A673 (cell line): Measurements from ENCODE around the gene ZNF570. TPM values are rescaled to one million over a fixed set of nuclear protein-coding genes. Genes with fewer than 3 reads are reported as not detected.

Experiments used
- BruUV-seq: library from RNA; stranded (reverse); fragments of 400-500 nt; replicated peaks from 2 replicates; lab custom pipeline; 2021; lab: Mats Ljungman, UMichigan
- CTCF ChIA-PET: fragments of 300-600 bp; sonication (Branson Sonifier 250); formaldehyde crosslinking; loops from one replicate; lab custom pipeline; 2022; ENCODE audit warnings: antibody characterized with exemption; lab: Charles Lee
- POLR2A ChIA-PET: fragments of 300-600 bp; sonication (Branson Sonifier 250); formaldehyde crosslinking; loops from one replicate; lab custom pipeline; 2022; ENCODE audit warnings: antibody characterized with exemption; ENCODE audit not compliant: low non-redundant PET; lab: Charles Lee
- DNase-seq: peaks from one replicate; pipeline ENCODE4 v3.0.0-alpha.2; 2015; ENCODE audit warnings: low spot score
- H3K27ac ChIP-seq: fragments of 200-600 bp; sonication (generic); 2 replicates; pipeline ENCODE4 v1.5.1; 2016; ENCODE audit warnings: mixed run types, low read depth, mild to moderate bottlenecking, mixed read lengths, antibody characterized with exemption, low read length; ENCODE audit not compliant: poor library complexity, severe bottlenecking
- H3K27me3 ChIP-seq: fragments of 200-600 bp; sonication (generic); replicated peaks from 2 replicates; pipeline ENCODE4 v1.6.1; 2017; ENCODE audit warnings: mixed run types, low read depth, mild to moderate bottlenecking, mixed read lengths, antibody characterized with exemption, low read length; ENCODE audit not compliant: insufficient read depth, poor library complexity
- H3K36me3 ChIP-seq: fragments of 200-600 bp; sonication (generic); 2 replicates; pipeline ENCODE4 v1.6.1; 2016; ENCODE audit warnings: mixed run types, mild to moderate bottlenecking, mixed read lengths, antibody characterized with exemption, low read length; ENCODE audit not compliant: insufficient read depth, poor library complexity, severe bottlenecking
- H3K4me1 ChIP-seq: fragments of 200-600 bp; sonication (generic); 2 replicates; pipeline ENCODE4 v1.6.1; 2017; ENCODE audit warnings: mixed run types, mild to moderate bottlenecking, mixed read lengths, antibody characterized with exemption, low read length; ENCODE audit not compliant: insufficient read depth, poor library complexity, severe bottlenecking
- H3K4me3 ChIP-seq: fragments of 200-600 bp; sonication (generic); 2 replicates; pipeline ENCODE4 v1.5.1; 2016; ENCODE audit warnings: low read depth, mixed run types, mild to moderate bottlenecking, mixed read lengths, low read length; ENCODE audit not compliant: poor library complexity, severe bottlenecking
- H3K9me3 ChIP-seq: fragments of 200-600 bp; sonication (generic); 2 replicates; pipeline ENCODE4 v1.6.1; 2016; ENCODE audit warnings: mixed run types, low read depth, mild to moderate bottlenecking, mixed read lengths, antibody characterized with exemption, low read length; ENCODE audit not compliant: poor library complexity, severe bottlenecking
- EZH2 ChIP-seq: fragments of 200-600 bp; sonication (generic); IDR thresholded peaks from 2 replicates; pipeline ENCODE4 v1.6.1; 2017; ENCODE audit warnings: borderline replicate concordance, low read depth, mild to moderate bottlenecking, mixed read lengths, antibody characterized with exemption, low read length; ENCODE audit not compliant: poor library complexity, severe bottlenecking
- intact Hi-C: fragments of 100-400 bp; cut with micrococcal nuclease; formaldehyde crosslinking; loops from one replicate; pipeline ENCODE4 v1.10.0; 2022; ENCODE audit not compliant: unreplicated experiment
- total RNA-seq: library from RNA; stranded (reverse); gene quantifications from 2 replicates; pipeline ENCODE4 v1.2.3, GENCODE V29; 2021
- TF ChIP-seq, protein P1 (sequence below): fragments of 300-800, 200-600 bp; sonication (generic); conservative IDR thresholded peaks from 2 replicates; pipeline ENCODE4 v1.5.1; 2017; ENCODE audit warnings: low read depth, mild to moderate bottlenecking, antibody characterized with exemption, low read length, moderate library complexity, mixed read lengths

ZNF570 gene
- total RNA-seq, 1 experiment from 2014 or later = 5.4 TPM

DNA sequence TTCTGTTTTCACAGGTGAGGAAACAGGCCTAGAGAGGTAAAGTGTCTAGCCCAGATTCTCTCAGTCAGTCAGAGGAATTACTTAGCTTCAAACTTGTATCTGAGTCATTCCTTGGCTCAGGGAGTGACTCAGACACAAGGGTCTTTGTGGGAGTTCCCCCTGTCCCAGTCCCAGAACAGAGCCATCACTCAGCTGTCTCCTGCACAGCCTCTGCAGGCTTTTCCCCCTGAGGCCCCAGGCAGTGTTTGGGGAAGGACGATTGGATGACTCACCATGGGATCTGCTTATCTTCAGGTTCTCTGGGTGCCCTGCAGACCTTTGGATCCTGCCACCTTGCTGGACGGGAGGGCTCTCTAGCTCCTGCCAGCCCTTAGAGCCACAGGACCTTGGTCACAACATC, 50.7 kb downstream of the ZNF570 start:
- no TSS peak for BruUV-seq
- no peaks in the 10 kb centered on the region for H3K4me1 ChIP-seq
- CTCF ChIA-PET = no interaction called here
- no peak for DNase-seq
- H3K27ac ChIP-seq = no peak overlapping the region
- H3K36me3 ChIP-seq = no peaks in the 10 kb centered on the region
- peaks cover 19% of the 10 kb centered on the region for H3K9me3 ChIP-seq
- TF ChIP-seq EZH2 = no peak
- TF ChIP-seq, protein P1, sequence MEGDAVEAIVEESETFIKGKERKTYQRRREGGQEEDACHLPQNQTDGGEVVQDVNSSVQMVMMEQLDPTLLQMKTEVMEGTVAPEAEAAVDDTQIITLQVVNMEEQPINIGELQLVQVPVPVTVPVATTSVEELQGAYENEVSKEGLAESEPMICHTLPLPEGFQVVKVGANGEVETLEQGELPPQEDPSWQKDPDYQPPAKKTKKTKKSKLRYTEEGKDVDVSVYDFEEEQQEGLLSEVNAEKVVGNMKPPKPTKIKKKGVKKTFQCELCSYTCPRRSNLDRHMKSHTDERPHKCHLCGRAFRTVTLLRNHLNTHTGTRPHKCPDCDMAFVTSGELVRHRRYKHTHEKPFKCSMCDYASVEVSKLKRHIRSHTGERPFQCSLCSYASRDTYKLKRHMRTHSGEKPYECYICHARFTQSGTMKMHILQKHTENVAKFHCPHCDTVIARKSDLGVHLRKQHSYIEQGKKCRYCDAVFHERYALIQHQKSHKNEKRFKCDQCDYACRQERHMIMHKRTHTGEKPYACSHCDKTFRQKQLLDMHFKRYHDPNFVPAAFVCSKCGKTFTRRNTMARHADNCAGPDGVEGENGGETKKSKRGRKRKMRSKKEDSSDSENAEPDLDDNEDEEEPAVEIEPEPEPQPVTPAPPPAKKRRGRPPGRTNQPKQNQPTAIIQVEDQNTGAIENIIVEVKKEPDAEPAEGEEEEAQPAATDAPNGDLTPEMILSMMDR = no peak
- H3K27me3 ChIP-seq = no peaks in the 10 kb centered on the region
- POLR2A ChIA-PET = no interaction called here
- H3K4me3 ChIP-seq = no peak overlapping the region
- intact Hi-C loops = no loop called here

GRCh38 chr19:37537391-37537947, 68.3 kb downstream of the ZNF570 start:
- H3K27me3 ChIP-seq = no peaks in the 10 kb centered on the region
- no TSS peak for BruUV-seq
- intact Hi-C loops = no loop called here
- H3K9me3 ChIP-seq = peaks cover 42% of the 10 kb centered on the region
- CTCF ChIA-PET = no interaction called here
- H3K4me1 ChIP-seq = no peaks in the 10 kb centered on the region
- POLR2A ChIA-PET = no interaction called here
- H3K27ac ChIP-seq = no peak overlapping the region
- DNase-seq = no peak
- TF ChIP-seq, protein P1 = no peak
- TF ChIP-seq EZH2 = no peak
- H3K4me3 ChIP-seq = no peak overlapping the region
- H3K36me3 ChIP-seq = no peaks in the 10 kb centered on the region

Other genes with a start within 250 kb of the ZNF570 start
- 5.2 and 5.8 TPM in 2 replicates for gene ZNF527, start 98.3 kb upstream of the ZNF570 start, total RNA-seq
- gene ZNF569, start 1.9 kb upstream of the ZNF570 start, total RNA-seq = 7.1 and 9.5 TPM in 2 replicates
- 0.83 and 1.2 TPM in 2 replicates for gene ZNF793, start 37.6 kb downstream of the ZNF570 start, total RNA-seq
- gene ZNF571, start 125.4 kb downstream of the ZNF570 start, total RNA-seq = 2.6 and 3.9 TPM in 2 replicates
- 0.24 and 0.59 TPM in 2 replicates for gene ZNF540, start 125.5 kb downstream of the ZNF570 start, total RNA-seq
- gene ZFP30, start 186.1 kb downstream of the ZNF570 start, total RNA-seq = 15.2 and 17.5 TPM in 2 replicates